GM23338 (cell line): ENCODE data around the gene GATAD2A. TPM values are rescaled to one million over a fixed set of nuclear protein-coding genes. Genes with fewer than 3 reads are reported as not detected.

Experiments used
- ATAC-seq: fragments of 200-7000 bp; cut with Tn5 transposase; 3 replicates; pipeline ENCODE4 v1.9.1; 2020
- DNase-seq: peaks from one replicate; pipeline ENCODE4 v3.0.0-alpha.2; 2015; ENCODE audit warnings: low spot score
- H2AFZ ChIP-seq: fragments of 200-600 bp; sonication (generic); 2 replicates; pipeline ENCODE4 v1.8.0; 2016; ENCODE audit warnings: antibody characterized with exemption, mild to moderate bottlenecking, moderate library complexity
- H3F3A ChIP-seq: fragments of 200-600 bp; sonication (generic); replicated peaks from 2 replicates; pipeline ENCODE4 v1.8.0; 2017; ENCODE audit warnings: antibody characterized with exemption, mixed run types, low read depth
- H3K27ac ChIP-seq: fragments of 200-600 bp; sonication (generic); 2 replicates; pipeline ENCODE4 v1.6.1; 2016; ENCODE audit warnings: low read depth
- H3K27me3 ChIP-seq: fragments of 200-600 bp; sonication (generic); 2 replicates; pipeline ENCODE4 v1.8.0; 2016; ENCODE audit warnings: mild to moderate bottlenecking, mixed run types, moderate library complexity; ENCODE audit not compliant: insufficient read depth
- H3K36me3 ChIP-seq: fragments of 200-600 bp; sonication (generic); 2 replicates; pipeline ENCODE4 v1.8.0; 2016; ENCODE audit warnings: mild to moderate bottlenecking; ENCODE audit not compliant: insufficient read depth
- H3K4me1 ChIP-seq: fragments of 200-600 bp; sonication (generic); 2 replicates; pipeline ENCODE4 v1.8.0; 2016; ENCODE audit warnings: mild to moderate bottlenecking, moderate library complexity; ENCODE audit not compliant: insufficient read depth
- H3K4me2 ChIP-seq: fragments of 200-600 bp; sonication (generic); 2 replicates; pipeline ENCODE4 v1.7.1; 2017; ENCODE audit warnings: mixed run types
- H3K4me3 ChIP-seq: fragments of 200-600 bp; sonication (generic); 2 replicates; pipeline ENCODE4 v1.6.1; 2016; ENCODE audit warnings: mixed run types
- H3K79me2 ChIP-seq: fragments of 200-600 bp; sonication (generic); replicated peaks from 2 replicates; pipeline ENCODE4 v1.8.0; 2017; ENCODE audit warnings: mild to moderate bottlenecking; ENCODE audit not compliant: insufficient read depth
- H3K9me2 ChIP-seq: fragments of 200-600 bp; sonication (generic); 2 replicates; pipeline ENCODE4 v1.8.0; 2017; ENCODE audit not compliant: insufficient read depth
- H4K20me1 ChIP-seq: fragments of 200-600 bp; sonication (generic); replicated peaks from 2 replicates; pipeline ENCODE4 v1.8.0; 2017; ENCODE audit warnings: mild to moderate bottlenecking; ENCODE audit not compliant: insufficient read depth
- H3K27ac Mint-ChIP-seq: 2 replicates; pipeline ENCODE4 v1.8.0; 2020; ENCODE audit warnings: inconsistent platforms, mild to moderate bottlenecking, moderate library complexity, mixed read lengths
- H3K27me3 Mint-ChIP-seq: 3 replicates; pipeline ENCODE4 v1.8.0; 2022; ENCODE audit warnings: low read depth, mild to moderate bottlenecking, moderate library complexity, mixed read lengths, inconsistent platforms; ENCODE audit not compliant: insufficient read depth, poor library complexity
- H3K36me3 Mint-ChIP-seq: 3 replicates; pipeline ENCODE4 v1.8.0; 2021; ENCODE audit warnings: low read depth, mild to moderate bottlenecking, inconsistent platforms, moderate library complexity, mixed read lengths
- H3K4me1 Mint-ChIP-seq: 3 replicates; pipeline ENCODE4 v1.8.0; 2020; ENCODE audit warnings: mild to moderate bottlenecking, inconsistent platforms, mixed read lengths
- H3K4me3 Mint-ChIP-seq: 3 replicates; pipeline ENCODE4 v1.8.0; 2021; ENCODE audit warnings: moderate library complexity, mild to moderate bottlenecking, inconsistent platforms, mixed read lengths
- H3K9me3 Mint-ChIP-seq: 3 replicates; pipeline ENCODE4 v1.8.0; 2020; ENCODE audit warnings: moderate library complexity, mild to moderate bottlenecking, inconsistent platforms, mixed read lengths
- ETS1 ChIP-seq: IDR thresholded peaks from 2 replicates; pipeline ENCODE4 v1.6.1; 2016; ENCODE audit warnings: antibody characterized with exemption
- EZH2 ChIP-seq: fragments of 200-600 bp; sonication (generic); IDR thresholded peaks from one replicate; pipeline ENCODE4 v1.8.0; 2017; ENCODE audit warnings: antibody characterized with exemption, mild to moderate bottlenecking, low read depth; ENCODE audit not compliant: unreplicated experiment
- EZH2phosphoT487 ChIP-seq: fragments of 200-600 bp; sonication (generic); IDR thresholded peaks from one replicate; pipeline ENCODE4 v1.8.1; 2018; ENCODE audit warnings: antibody characterized with exemption; ENCODE audit not compliant: unreplicated experiment
- JUNB ChIP-seq: IDR thresholded peaks from one replicate; pipeline ENCODE4 v1.6.1; 2016; ENCODE audit warnings: antibody characterized with exemption; ENCODE audit not compliant: unreplicated experiment
- REST ChIP-seq: IDR thresholded peaks from one replicate; pipeline ENCODE4 v1.6.1; 2018; ENCODE audit warnings: antibody characterized with exemption; ENCODE audit not compliant: unreplicated experiment
- STAT1 ChIP-seq: IDR thresholded peaks from one replicate; pipeline ENCODE4 v1.6.1; 2016; ENCODE audit warnings: antibody characterized with exemption; ENCODE audit not compliant: unreplicated experiment
- ZNF114 ChIP-seq: fragments of 250-450 bp; sonication (Bioruptor Pico); IDR thresholded peaks from 2 replicates; pipeline ENCODE4 v1.5.0; 2020; ENCODE audit warnings: mild to moderate bottlenecking, moderate library complexity
- ZNF331 ChIP-seq: fragments of 250-450 bp; sonication (Bioruptor Pico); IDR thresholded peaks from 2 replicates; pipeline ENCODE4 v1.5.0; 2020; ENCODE audit warnings: low read depth, mild to moderate bottlenecking, moderate library complexity
- ZNF462 ChIP-seq: fragments of 250-450 bp; sonication (Bioruptor Pico); IDR thresholded peaks from 2 replicates; pipeline ENCODE4 v1.5.0; 2020; ENCODE audit warnings: mild to moderate bottlenecking, moderate library complexity
- polyA plus RNA-seq: library from polyadenylated mRNA; unstranded; fragments of >200 nt; fragmentation: Nextera tagmentation; extraction: Ambion mirVana; gene quantifications from 2 replicates; pipeline ENCODE4 v1.2.1, GENCODE V29; 2016
- total RNA-seq: library from RNA; depleted of rRNA; stranded (reverse); fragments of >200 nt; shearing (Covaris generic); gene quantifications from 2 replicates; pipeline ENCODE4 v1.2.3, GENCODE V29; 2014

GATAD2A gene
- total and polyA plus RNA-seq, 2 experiments from 2014 or later = 40.0 to 151 TPM

- TF ChIP-seq ZNF462 (CRISPR knock-in tag) (no peak), EZH2phosphoT487 (no peak), ETS1 (no peak), ZNF331 (CRISPR knock-in tag) (no peak), EZH2 (no peak), ZNF114 (CRISPR knock-in tag) (no peak), JUNB (no peak)
These were observed 144.5 kb downstream of the GATAD2A start (continued) for GRCh38 chr19:19549804-19550464.

- Histone ChIP-seq H3K79me2 (no peaks in the 10 kb centered on the region), H3K4me1 (no peaks in the 10 kb centered on the region), H4K20me1 (no peaks in the 10 kb centered on the region), H3F3A (peaks cover 7% of the 10 kb centered on the region; the same call in 1 of the 2 replicates), H2AFZ (no peak overlapping the region), H3K9me2 (no peaks in the 10 kb centered on the region), H3K4me3 (no peak overlapping the region), H3K4me2 (no peak overlapping the region), H3K27ac (no peak overlapping the region), H3K27me3 (no peaks in the 10 kb centered on the region), H3K36me3 (no peaks in the 10 kb centered on the region)
- DNase-seq (no peak), ATAC-seq (no peak)
- H3K27me3 Mint-ChIP-seq = peaks cover 11% of the 10 kb centered on the region
- no peaks in the 10 kb centered on the region; the same call in 1 of the 3 replicates for H3K9me3 Mint-ChIP-seq
- H3K27ac Mint-ChIP-seq = no peak overlapping the region
- no peak overlapping the region for H3K4me3 Mint-ChIP-seq
- peaks cover 6% of the 10 kb centered on the region; the same call in 1 of the 3 replicates for H3K4me1 Mint-ChIP-seq
- no peaks in the 10 kb centered on the region; the same call in 2 of the 3 replicates for H3K36me3 Mint-ChIP-seq
- TF ChIP-seq REST (no peak), STAT1 (no peak), JUNB (no peak), EZH2 (no peak)
These were observed 145.0 kb downstream of the GATAD2A start for GRCh38 chr19:19550485-19550929.
